ENCODE results near the gene MTMR11.
A peak's percentile ranks its signal among the peaks of the same experiment; 100 is the strongest.
"Not testable (repeated sequence)": the region's sequence is repeated elsewhere in the genome, so short reads cannot be mapped to it uniquely, and the experiment has no call there.

MTMR11 gene

GRCh38 chr1:149936170-149936991 is at the start of gene MTMR11:
MTMR11 (minus strand) TSS chr1:149936879; CDS start chr1:149936647, 232 bp downstream.
- DNase-seq (ENCODE audit: low spot score): peak; percentile 65

GRCh38 chr1:149979972-149980540 is 43.4 kb upstream of the MTMR11 start:
- no peak for DNase-seq (ENCODE audit: low spot score)

GRCh38 chr1:149979245-149979971 is 42.7 kb upstream of the MTMR11 start:
- DNase-seq (ENCODE audit: low spot score): no peak

GRCh38 chr1:149978547-149979023 is 41.9 kb upstream of the MTMR11 start:
- no peak for DNase-seq (ENCODE audit: low spot score)

- DNase-seq (ENCODE audit: low spot score): no peak
Observed at GRCh38 chr1:149977345-149977744, 40.7 kb upstream of the MTMR11 start.

GRCh38 chr1:149972547-149972946 is 35.9 kb upstream of the MTMR11 start:
- DNase-seq (ENCODE audit: low spot score): no peak

- no peak for DNase-seq (ENCODE audit: low spot score)
Observed at GRCh38 chr1:149967646-149968045, 31.0 kb upstream of the MTMR11 start.

- DNase-seq (ENCODE audit: low spot score): no peak
Observed at GRCh38 chr1:149967041-149967440, 30.4 kb upstream of the MTMR11 start.

- DNase-seq (ENCODE audit: low spot score): peak; percentile 15
Observed at GRCh38 chr1:149966405-149966804, 29.7 kb upstream of the MTMR11 start.

- DNase-seq (ENCODE audit: low spot score): no peak
Observed at GRCh38 chr1:149965440-149965839, 28.8 kb upstream of the MTMR11 start.

GRCh38 chr1:149963358-149963757 is 26.7 kb upstream of the MTMR11 start:
- no peak for DNase-seq (ENCODE audit: low spot score)

GRCh38 chr1:149962736-149963135 is 26.1 kb upstream of the MTMR11 start:
- DNase-seq (ENCODE audit: low spot score): no peak

- DNase-seq (ENCODE audit: low spot score): peak; percentile 61
Observed at GRCh38 chr1:149962039-149962647, 25.5 kb upstream of the MTMR11 start.

- not testable (repeated sequence) for DNase-seq (ENCODE audit: low spot score)
Observed at GRCh38 chr1:149957548-149957947, 20.9 kb upstream of the MTMR11 start.

- DNase-seq (ENCODE audit: low spot score): no peak
Observed at GRCh38 chr1:149949911-149950310, 13.2 kb upstream of the MTMR11 start.

- no peak for DNase-seq (ENCODE audit: low spot score)
Observed at GRCh38 chr1:149945206-149945605, 8.5 kb upstream of the MTMR11 start.

- no peak for DNase-seq (ENCODE audit: low spot score)
Observed at GRCh38 chr1:149942885-149943284, 6.2 kb upstream of the MTMR11 start.

GRCh38 chr1:149942207-149942606 is 5.5 kb upstream of the MTMR11 start:
- no peak for DNase-seq (ENCODE audit: low spot score)

- DNase-seq (ENCODE audit: low spot score): no peak
Observed at GRCh38 chr1:149940427-149940826, 3.7 kb upstream of the MTMR11 start.

GRCh38 chr1:149938668-149939003 is 2.0 kb upstream of the MTMR11 start:
- DNase-seq (ENCODE audit: low spot score): not testable (repeated sequence)

GRCh38 chr1:149937759-149938158 is 1.1 kb upstream of the MTMR11 start:
- DNase-seq (ENCODE audit: low spot score): no peak

- DNase-seq (ENCODE audit: low spot score): peak; percentile 43
Observed at GRCh38 chr1:149936992-149937705, 470 bp upstream of the MTMR11 start.
